Measurements from ENCODE around the gene EPHA3.

Gene EPHA3

DNA sequence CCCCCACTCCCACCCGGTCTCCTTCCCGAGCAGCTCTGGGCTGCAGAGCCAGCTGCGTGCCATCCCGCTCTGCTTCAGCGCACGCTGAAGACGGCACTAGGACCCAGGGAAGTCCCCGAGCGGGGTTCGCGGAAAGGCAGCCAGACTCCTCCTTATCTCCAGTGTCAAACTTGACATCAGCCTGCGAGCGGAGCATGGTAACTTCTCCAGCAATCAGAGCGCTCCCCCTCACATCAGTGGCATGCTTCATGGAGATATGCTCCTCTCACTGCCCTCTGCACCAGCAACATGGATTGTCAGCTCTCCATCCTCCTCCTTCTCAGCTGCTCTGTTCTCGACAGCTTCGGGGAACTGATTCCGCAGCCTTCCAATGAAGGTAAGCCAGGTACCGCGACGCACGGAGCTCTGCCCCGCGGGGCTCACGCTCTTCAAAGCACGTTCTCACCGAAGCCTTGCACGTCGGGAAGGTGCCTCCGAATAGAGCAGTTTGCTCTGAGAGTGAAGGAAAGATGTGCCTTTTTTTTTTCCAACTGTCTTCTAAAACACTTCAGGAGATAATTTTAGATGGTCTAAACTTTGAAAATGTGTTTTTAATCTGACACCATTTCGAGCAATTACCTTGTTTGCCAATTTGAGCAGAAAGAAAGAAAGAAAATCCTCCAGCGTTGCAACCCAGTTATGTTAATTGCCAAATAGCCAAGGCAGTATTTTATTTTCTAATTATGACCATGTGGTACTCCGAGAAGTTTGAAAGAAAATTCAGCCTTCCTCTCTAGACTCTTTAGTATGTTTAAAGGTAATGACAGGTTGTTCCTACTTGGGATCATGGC, at the start of gene EPHA3:
Gene EPHA3 (plus strand): TSS at position 161 of the 830 bp plus-strand sequence. CDS start 128 bp downstream, at position 289.
- no peak within 1 kb of the TSS for H2AFZ ChIP-seq (ENCODE audit: low read length)

GRCh38 chr3:89058371-89058770, 49.0 kb upstream of the EPHA3 start:
- Histone ChIP-seq H3K9me3 (ENCODE audit: low read length) (no peaks in the 10 kb centered on the region), H3K9ac (ENCODE audit: low read length) (no peak overlapping the region)
- TF ChIP-seq CTCF (IDR thresholded peaks at IDR 0.05; ENCODE audit: low read length) = no peak
- TF ChIP-seq EZH2 (IDR thresholded peaks at IDR 0.05; ENCODE audit: borderline replicate concordance, low read length) = no peak

More for the DNA sequence above, at the start of gene EPHA3:
- Histone ChIP-seq H3K27me3 (ENCODE audit: insufficient read depth, low read length) (no peaks in the 10 kb centered on the region), H3K4me2 (ENCODE audit: low read length) (no peak within 1 kb of the TSS), H3K36me3 (ENCODE audit: insufficient read depth, low read length) (no peaks in the 10 kb centered on the region), H3F3A (ENCODE audit: insufficient read depth, low read length) (no peaks in the 10 kb centered on the region), H3K9me2 (ENCODE audit: low read depth, low read length) (no peaks in the 10 kb centered on the region), H3K27ac (ENCODE audit: low read depth, low read length, poor library complexity, severe bottlenecking) (no peak within 1 kb of the TSS), H3K79me2 (ENCODE audit: insufficient read depth, low read length) (no peaks in the 10 kb centered on the region), H3K4me3 (ENCODE audit: low read depth, low read length, poor library complexity, severe bottlenecking) (no peak within 1 kb of the TSS), H3K9ac (ENCODE audit: low read length) (no peak within 1 kb of the TSS), H3K9me3 (ENCODE audit: low read length) (no peaks in the 10 kb centered on the region), H3K4me1 (ENCODE audit: insufficient read depth, low read length, severe bottlenecking) (no peaks in the 10 kb centered on the region), H4K20me1 (ENCODE audit: insufficient read depth, low read length) (no peaks in the 10 kb centered on the region)
- TF ChIP-seq CTCF (IDR thresholded peaks at IDR 0.05; ENCODE audit: low read length) = no peak
- TF ChIP-seq EZH2 (IDR thresholded peaks at IDR 0.05; ENCODE audit: borderline replicate concordance, low read length) = no peak

DNA sequence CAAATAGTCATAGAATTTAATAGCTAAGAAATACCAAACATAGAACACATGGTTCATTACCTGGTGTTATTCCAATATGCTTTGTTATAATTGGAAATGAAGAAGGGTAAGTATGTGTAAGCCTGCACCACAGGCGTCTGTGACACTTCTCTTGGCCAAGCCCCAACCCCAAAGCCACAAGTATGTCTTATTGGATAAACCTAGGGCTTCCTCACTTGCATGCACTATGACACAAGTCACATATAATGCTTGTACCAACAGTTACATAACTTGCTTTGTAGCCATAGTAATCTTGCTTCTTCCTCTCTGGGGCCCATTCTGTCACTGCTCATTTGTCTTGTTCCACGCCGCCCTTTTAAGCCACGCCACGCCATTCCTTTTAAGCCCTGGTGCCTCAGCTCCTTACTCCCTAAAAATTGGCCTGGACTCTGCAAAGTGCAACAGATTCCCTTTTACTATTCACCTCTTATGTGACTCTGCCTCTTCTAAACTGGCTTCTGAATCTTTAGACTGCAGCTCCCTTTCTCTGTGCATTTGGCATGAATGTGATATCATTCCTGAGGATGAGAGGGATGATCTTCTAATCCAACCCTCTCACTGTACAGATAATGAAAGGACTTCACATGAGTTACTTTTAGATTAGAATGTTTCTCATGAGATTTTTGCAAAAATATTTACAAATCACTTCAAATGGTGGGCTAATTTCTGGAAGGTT, 48.1 kb upstream of the EPHA3 start:
- H3K9me3 ChIP-seq (ENCODE audit: low read length) = no peaks in the 10 kb centered on the region
- H3K27me3 ChIP-seq (ENCODE audit: insufficient read depth, low read length) = no peaks in the 10 kb centered on the region
- H3K9me2 ChIP-seq (ENCODE audit: low read depth, low read length) = no peaks in the 10 kb centered on the region
- H3K27ac ChIP-seq (ENCODE audit: low read depth, low read length, poor library complexity, severe bottlenecking) = no peak overlapping the region
- no peak overlapping the region for H2AFZ ChIP-seq (ENCODE audit: low read length)
- H3F3A ChIP-seq (ENCODE audit: insufficient read depth, low read length) = no peaks in the 10 kb centered on the region
- H3K9ac ChIP-seq (ENCODE audit: low read length) = no peak overlapping the region
- no peaks in the 10 kb centered on the region for H3K79me2 ChIP-seq (ENCODE audit: insufficient read depth, low read length)
- no peak overlapping the region for H3K4me3 ChIP-seq (ENCODE audit: low read depth, low read length, poor library complexity, severe bottlenecking)
- H3K4me1 ChIP-seq (ENCODE audit: insufficient read depth, low read length, severe bottlenecking) = no peaks in the 10 kb centered on the region
- no peaks in the 10 kb centered on the region for H3K36me3 ChIP-seq (ENCODE audit: insufficient read depth, low read length)
- H4K20me1 ChIP-seq (ENCODE audit: insufficient read depth, low read length) = no peaks in the 10 kb centered on the region
- H3K4me2 ChIP-seq (ENCODE audit: low read length) = no peak overlapping the region
- TF ChIP-seq EZH2 (IDR thresholded peaks at IDR 0.05; ENCODE audit: borderline replicate concordance, low read length) (no peak), CTCF (IDR thresholded peaks at IDR 0.05; ENCODE audit: low read length) (no peak)

More at GRCh38 chr3:89058371-89058770, 49.0 kb upstream of the EPHA3 start:
- Histone ChIP-seq H3F3A (ENCODE audit: insufficient read depth, low read length) (no peaks in the 10 kb centered on the region), H3K79me2 (ENCODE audit: insufficient read depth, low read length) (no peaks in the 10 kb centered on the region), H3K4me1 (ENCODE audit: insufficient read depth, low read length, severe bottlenecking) (no peaks in the 10 kb centered on the region), H3K27ac (ENCODE audit: low read depth, low read length, poor library complexity, severe bottlenecking) (no peak overlapping the region), H3K4me2 (ENCODE audit: low read length) (no peak overlapping the region), H3K36me3 (ENCODE audit: insufficient read depth, low read length) (no peaks in the 10 kb centered on the region), H3K4me3 (ENCODE audit: low read depth, low read length, poor library complexity, severe bottlenecking) (no peak overlapping the region), H3K27me3 (ENCODE audit: insufficient read depth, low read length) (no peaks in the 10 kb centered on the region), H2AFZ (ENCODE audit: low read length) (no peak overlapping the region), H3K9me2 (ENCODE audit: low read depth, low read length) (no peaks in the 10 kb centered on the region), H4K20me1 (ENCODE audit: insufficient read depth, low read length) (no peaks in the 10 kb centered on the region)

All from OCI-LY1 (cell line).